ENCODE results near the gene CIZ1.
A peak's percentile ranks its signal among the peaks of the same experiment; 100 is the strongest.

The CIZ1 gene

DNA sequence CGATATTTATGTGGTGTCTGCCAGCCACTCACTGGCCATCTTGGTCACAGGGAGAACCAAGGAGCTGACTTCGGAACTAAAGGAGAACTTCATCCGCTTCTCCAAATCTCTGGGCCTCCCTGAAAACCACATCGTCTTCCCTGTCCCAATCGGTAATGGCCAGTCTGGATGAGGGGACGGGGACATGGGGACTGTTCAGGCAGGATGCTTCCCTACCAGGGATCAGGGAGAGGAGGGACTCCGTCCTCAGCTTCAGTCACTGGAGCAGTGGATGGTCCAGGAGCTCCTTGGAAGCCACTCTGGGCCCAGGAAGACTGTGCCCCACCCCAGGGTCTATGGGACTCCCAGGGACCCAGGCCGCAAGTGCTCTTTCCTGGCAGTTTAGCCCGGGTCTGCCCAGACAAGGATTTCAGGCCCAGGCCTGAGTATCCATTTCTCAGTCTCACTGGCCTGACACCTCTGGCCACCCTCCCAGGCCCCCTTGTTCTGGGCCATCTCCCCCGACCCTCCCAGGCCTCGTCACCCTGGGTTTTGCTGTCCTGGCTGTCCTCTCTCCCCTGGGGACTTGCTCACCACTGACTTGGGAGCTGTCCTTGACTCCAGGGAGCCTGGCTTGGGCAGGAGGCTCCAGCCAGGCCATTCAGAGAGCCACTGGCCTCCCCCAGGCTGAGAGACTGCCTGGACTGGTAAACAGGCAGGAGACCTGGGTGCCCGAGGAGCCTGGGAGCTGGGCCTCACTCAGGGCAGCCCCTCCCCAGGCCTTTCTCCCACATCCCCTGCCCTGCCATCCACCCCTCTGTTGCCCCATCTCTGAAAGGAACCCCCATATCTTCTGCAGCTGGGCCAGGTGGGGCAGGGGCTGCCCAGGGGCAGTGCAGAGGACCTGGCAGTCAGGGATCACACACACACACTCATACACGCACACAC lies 39.0 kb downstream of the CIZ1 start:
- no peak overlapping the region for H3K4me3 ChIP-seq (replicated peaks; ENCODE audit: low read depth, low read length)
- no peak for TF ChIP-seq CTCF (IDR thresholded peaks at IDR 0.05; ENCODE audit: low read length, missing control alignments)
- DNase-seq (ENCODE audit: low read depth) = no peak

DNA sequence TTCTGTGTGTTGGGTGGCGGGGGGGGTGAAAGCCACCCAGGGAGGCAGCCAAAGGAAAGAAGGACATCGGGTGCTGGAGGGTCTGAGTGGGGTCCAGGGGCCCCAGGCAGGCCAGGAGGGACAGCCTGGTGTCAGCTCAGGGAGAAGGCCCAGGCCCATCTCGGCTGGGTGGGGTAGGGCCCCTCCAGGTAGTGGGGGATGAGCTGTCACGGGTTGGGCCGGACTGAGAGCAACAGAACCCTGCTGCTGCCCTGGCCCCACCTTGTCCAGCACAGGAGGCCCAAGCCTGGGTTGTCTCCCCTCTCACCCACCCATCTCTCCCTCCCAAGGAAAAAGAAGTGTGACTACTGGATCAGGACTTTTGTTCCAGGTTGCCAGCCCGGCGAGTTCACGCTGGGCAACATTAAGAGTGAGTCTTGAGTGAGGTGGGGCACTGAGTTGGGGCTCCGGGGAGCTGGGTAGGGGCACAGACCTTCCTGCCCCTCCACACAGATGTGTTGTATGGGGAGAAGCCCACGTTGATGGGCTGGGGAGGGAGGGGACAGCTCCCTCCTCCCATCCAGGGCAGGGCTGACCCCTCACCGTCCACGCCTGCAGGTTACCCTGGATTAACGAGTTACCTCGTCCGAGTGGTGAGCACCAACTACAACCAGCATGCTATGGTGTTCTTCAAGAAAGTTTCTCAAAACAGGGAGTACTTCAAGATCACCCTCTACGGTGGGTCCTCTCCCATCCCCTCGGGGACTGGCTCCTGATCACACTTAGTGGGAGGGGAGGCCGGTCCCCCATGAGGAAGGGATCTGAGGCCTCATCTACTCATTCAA lies 39.9 kb downstream of the CIZ1 start:
- DNase-seq (ENCODE audit: low read depth) = no peak
- no peak overlapping the region for H3K4me3 ChIP-seq (replicated peaks; ENCODE audit: low read depth, low read length)
- TF ChIP-seq CTCF (IDR thresholded peaks at IDR 0.05; ENCODE audit: low read length, missing control alignments) = no peak

DNA sequence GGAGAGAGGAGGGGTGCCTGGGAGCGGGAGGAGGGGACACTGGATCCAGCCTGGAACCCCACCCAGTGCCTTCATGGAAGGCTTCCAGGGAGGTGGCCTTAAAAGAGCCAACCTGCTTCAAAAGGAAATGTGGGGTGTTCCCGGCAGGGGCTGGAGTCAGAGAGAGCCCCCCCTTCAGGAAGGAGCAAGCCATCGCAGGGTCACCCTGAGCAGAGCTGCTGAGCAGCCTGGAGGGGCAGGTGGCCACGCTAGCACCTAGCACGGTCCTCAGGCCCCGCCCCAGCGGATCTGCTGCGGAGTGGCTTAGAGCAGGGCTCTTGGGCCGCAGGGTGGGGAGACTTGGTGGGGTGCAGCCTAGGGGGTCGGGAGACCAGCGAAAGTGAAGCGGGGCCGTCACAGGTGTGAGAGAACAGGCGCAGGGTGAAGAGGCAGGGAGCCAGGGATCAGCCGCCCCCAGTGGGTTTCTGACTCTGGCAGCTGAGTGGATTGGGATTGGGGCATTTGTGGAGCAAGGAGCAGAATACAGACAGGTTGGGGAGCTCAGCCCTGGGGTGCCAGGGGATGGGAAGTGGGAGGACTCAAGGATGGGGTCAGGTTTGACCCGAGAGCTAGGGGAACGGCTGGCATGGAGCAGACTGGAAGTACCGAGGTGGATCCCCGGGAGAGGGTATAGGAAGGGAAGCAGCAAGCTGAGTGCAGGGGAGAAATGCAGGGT lies 40.6 kb downstream of the CIZ1 start:
- TF ChIP-seq CTCF (IDR thresholded peaks at IDR 0.05; ENCODE audit: low read length, missing control alignments) = peak; percentile 19
- no peak overlapping the region for H3K4me3 ChIP-seq (replicated peaks; ENCODE audit: low read depth, low read length)
- DNase-seq (ENCODE audit: low read depth) = no peak

DNA sequence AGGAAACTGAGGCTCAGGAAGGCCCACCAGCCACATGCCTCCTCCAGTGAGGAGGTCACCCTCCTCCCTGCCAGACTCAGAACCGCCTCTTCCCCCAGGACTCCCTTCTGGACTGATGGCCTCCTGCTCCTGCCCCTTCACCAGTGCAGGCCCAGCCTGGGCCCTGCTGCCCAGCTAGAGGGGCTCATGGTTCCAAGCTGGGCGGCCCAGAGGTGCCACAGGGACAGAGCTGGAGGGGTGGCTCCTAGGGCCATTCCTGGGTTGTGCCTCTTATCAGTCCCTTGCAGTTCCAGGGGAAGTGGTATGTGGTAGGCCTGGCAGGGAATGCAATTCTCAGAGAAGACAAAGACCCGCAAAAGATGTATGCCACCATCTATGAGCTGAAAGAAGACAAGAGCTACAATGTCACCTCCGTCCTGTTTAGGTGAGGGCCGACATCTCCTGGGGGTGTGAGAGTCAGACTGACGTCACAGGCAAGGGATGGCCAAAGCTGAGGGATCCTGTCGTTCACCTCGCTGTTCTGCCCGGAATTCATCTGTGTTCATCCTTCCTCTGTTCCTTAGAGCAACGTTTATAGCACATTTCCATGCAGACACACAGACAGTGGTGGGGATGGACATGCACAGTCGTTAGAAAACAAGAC lies 41.3 kb downstream of the CIZ1 start:
- no peak overlapping the region for H3K4me3 ChIP-seq (replicated peaks; ENCODE audit: low read depth, low read length)
- no peak for DNase-seq (ENCODE audit: low read depth)
- no peak for TF ChIP-seq CTCF (IDR thresholded peaks at IDR 0.05; ENCODE audit: low read length, missing control alignments)

GRCh38 chr9:128149001-128149701 lies 42.2 kb downstream of the CIZ1 start, which contains the start of gene LCN2:
Gene LCN2 (plus strand): TSS chr9:128149453. CDS start chr9:128149526, 73 bp downstream.
- H3K4me3 ChIP-seq (replicated peaks; ENCODE audit: low read depth, low read length) = no peak within 1 kb of the TSS
- no peak for DNase-seq (ENCODE audit: low read depth)
- TF ChIP-seq CTCF (IDR thresholded peaks at IDR 0.05; ENCODE audit: low read length, missing control alignments) = no peak

Measured in fibroblast of pulmonary artery (primary cell).